Natural killer cell (primary cell): Measurements from ENCODE around the gene PREX1. TPM values are rescaled to one million over a fixed set of nuclear protein-coding genes. Genes with fewer than 3 reads are reported as not detected.

Experiments
- ATAC-seq, 3 donors: fragments of 150-1000 bp in 2 of 3; fragments of 200-7000 bp in 1 of 3; cut with Tn5 transposase; 1 replicate in 1 of 3; 2 replicates in 2 of 3; pipeline ENCODE4 v1.10.0; 2021; ENCODE audit warnings: mild to moderate bottlenecking in 2 of 3, moderate library complexity in 2 of 3
- DNase-seq, 2 donors: peaks; one replicate each; pipeline versions ENCODE4 v3.0.0 to v3.0.0-alpha.2; 2013 to 2021; ENCODE audit warnings: mixed read lengths in 1 of 2
- H3K27ac ChIP-seq: one replicate; pipeline ENCODE4 v1.5.1; 2013; ENCODE audit warnings: mild to moderate bottlenecking, low read length
- H3K27me3 ChIP-seq: one replicate; pipeline ENCODE4 v1.6.1; 2013; ENCODE audit warnings: low read length; ENCODE audit not compliant: control insufficient read depth, insufficient read depth
- H3K36me3 ChIP-seq: one replicate; pipeline ENCODE4 v1.6.1; 2013; ENCODE audit warnings: low read length; ENCODE audit not compliant: control insufficient read depth, insufficient read depth
- H3K4me1 ChIP-seq: one replicate; pipeline ENCODE4 v1.6.1; 2013; ENCODE audit warnings: low read length; ENCODE audit not compliant: control insufficient read depth, insufficient read depth
- H3K4me3 ChIP-seq: one replicate; pipeline ENCODE4 v1.5.1; 2013; ENCODE audit warnings: low read length
- H3K9me3 ChIP-seq: one replicate; pipeline ENCODE4 v1.6.1; 2013; ENCODE audit warnings: low read length; ENCODE audit not compliant: control insufficient read depth, insufficient read depth
- H3K27ac Mint-ChIP-seq, 2 donors: one replicate each; pipeline ENCODE4 v1.8.0; 2022; ENCODE audit warnings: mild to moderate bottlenecking in 2 of 2, mixed read lengths in 2 of 2, moderate library complexity in 1 of 2
- H3K27me3 Mint-ChIP-seq, 2 donors: one replicate each; pipeline ENCODE4 v1.8.0; 2022; ENCODE audit warnings: low read depth in 2 of 2, mixed read lengths in 2 of 2
- H3K36me3 Mint-ChIP-seq: one replicate; pipeline ENCODE4 v1.8.0; 2022; ENCODE audit warnings: mixed read lengths
- H3K4me1 Mint-ChIP-seq, 2 donors: one replicate each; pipeline ENCODE4 v1.8.0; 2022; ENCODE audit warnings: mixed read lengths in 2 of 2
- H3K4me3 Mint-ChIP-seq: one replicate; pipeline ENCODE4 v1.8.0; 2022; ENCODE audit warnings: mild to moderate bottlenecking, moderate library complexity, mixed read lengths
- H3K9me3 Mint-ChIP-seq, 2 donors: one replicate each; pipeline ENCODE4 v1.8.0; 2022; ENCODE audit warnings: mixed read lengths in 2 of 2
- WGBS: methylation state at CpG from one replicate; pipeline ENCODE4 v1.1.7; 2013; ENCODE audit warnings: missing lambda C conversion rate; ENCODE audit not compliant: insufficient coverage; 5-methylcytosine and 5-hydroxymethylcytosine counted together
- intact Hi-C: fragments of 100-400 bp; cut with micrococcal nuclease; formaldehyde crosslinking; loops from one replicate; pipeline ENCODE4 v1.14.2; 2022
- total RNA-seq, 4 donors: library from RNA; stranded (reverse); fragments of 120-200 nt in 1 of 4; gene quantifications; one replicate each; pipeline versions ENCODE4 v1.2.3 to v1.2.4, GENCODE V29; 2013 to 2022
- TF ChIP-seq, protein P1 (sequence below): fragments of 200-600 bp; IDR thresholded peaks from one replicate; pipeline ENCODE4 v1.8.0; 2022; ENCODE audit warnings: antibody characterized with exemption

PREX1 gene
- total RNA-seq, 3 donors from 2014 or later (not counting 1 experiment from before 2014, with no cell fraction given), result 382 to 392 (median 389) TPM

- Mint-ChIP-seq H3K4me3 (peak overlapping the region; percentile 72), H3K4me1 (peaks cover 77 to 82% of the 10 kb centered on the region in 2 donors), H3K27me3 (no peaks in the 10 kb centered on the region), H3K27ac (peak overlapping the region; percentile 52 to 92), H3K9me3 (no peaks in the 10 kb centered on the region), H3K36me3 (peaks cover 15% of the 10 kb centered on the region)
- no peak overlapping the region for H3K4me3 ChIP-seq
- TF ChIP-seq, protein P1, sequence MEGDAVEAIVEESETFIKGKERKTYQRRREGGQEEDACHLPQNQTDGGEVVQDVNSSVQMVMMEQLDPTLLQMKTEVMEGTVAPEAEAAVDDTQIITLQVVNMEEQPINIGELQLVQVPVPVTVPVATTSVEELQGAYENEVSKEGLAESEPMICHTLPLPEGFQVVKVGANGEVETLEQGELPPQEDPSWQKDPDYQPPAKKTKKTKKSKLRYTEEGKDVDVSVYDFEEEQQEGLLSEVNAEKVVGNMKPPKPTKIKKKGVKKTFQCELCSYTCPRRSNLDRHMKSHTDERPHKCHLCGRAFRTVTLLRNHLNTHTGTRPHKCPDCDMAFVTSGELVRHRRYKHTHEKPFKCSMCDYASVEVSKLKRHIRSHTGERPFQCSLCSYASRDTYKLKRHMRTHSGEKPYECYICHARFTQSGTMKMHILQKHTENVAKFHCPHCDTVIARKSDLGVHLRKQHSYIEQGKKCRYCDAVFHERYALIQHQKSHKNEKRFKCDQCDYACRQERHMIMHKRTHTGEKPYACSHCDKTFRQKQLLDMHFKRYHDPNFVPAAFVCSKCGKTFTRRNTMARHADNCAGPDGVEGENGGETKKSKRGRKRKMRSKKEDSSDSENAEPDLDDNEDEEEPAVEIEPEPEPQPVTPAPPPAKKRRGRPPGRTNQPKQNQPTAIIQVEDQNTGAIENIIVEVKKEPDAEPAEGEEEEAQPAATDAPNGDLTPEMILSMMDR, result no peak
- H3K36me3 ChIP-seq, result peaks cover 74% of the 10 kb centered on the region
- no peaks in the 10 kb centered on the region for H3K9me3 ChIP-seq
- peak in 2 of 3 donors; percentile 29 to 78 for ATAC-seq
- no peak overlapping the region for H3K27ac ChIP-seq
- H3K27me3 ChIP-seq, result no peaks in the 10 kb centered on the region
- peaks cover 62% of the 10 kb centered on the region for H3K4me1 ChIP-seq
- intact Hi-C loops, result no loop called here
- DNase-seq, result no peak
- WGBS, result 22% methylated on average over 6 of the region's 6 CpGs
Measured at GRCh38 chr20:48729538-48729937, 98.3 kb downstream of the PREX1 start.

- ATAC-seq (peak; percentile 9 to 60 (median 35)), DNase-seq (no peak)
- intact Hi-C loops, result no loop called here
- Histone ChIP-seq H3K9me3 (no peaks in the 10 kb centered on the region), H3K4me3 (no peak overlapping the region), H3K27ac (peak overlapping the region; percentile 48), H3K4me1 (peaks cover 71% of the 10 kb centered on the region), H3K36me3 (peaks cover 71% of the 10 kb centered on the region), H3K27me3 (no peaks in the 10 kb centered on the region)
- Mint-ChIP-seq H3K9me3 (no peaks in the 10 kb centered on the region), H3K4me1 (peaks cover 87 to 88% of the 10 kb centered on the region in 2 donors), H3K27me3 (no peaks in the 10 kb centered on the region), H3K27ac (peak overlapping the region; percentile 52 to 92), H3K36me3 (peaks cover 10% of the 10 kb centered on the region), H3K4me3 (peak overlapping the region; percentile 72)
- WGBS, result 70% methylated on average over 9 of the region's 9 CpGs
- TF ChIP-seq, protein P1, result no peak
Measured at GRCh38 chr20:48728042-48728825, 99.6 kb downstream of the PREX1 start.

DNA sequence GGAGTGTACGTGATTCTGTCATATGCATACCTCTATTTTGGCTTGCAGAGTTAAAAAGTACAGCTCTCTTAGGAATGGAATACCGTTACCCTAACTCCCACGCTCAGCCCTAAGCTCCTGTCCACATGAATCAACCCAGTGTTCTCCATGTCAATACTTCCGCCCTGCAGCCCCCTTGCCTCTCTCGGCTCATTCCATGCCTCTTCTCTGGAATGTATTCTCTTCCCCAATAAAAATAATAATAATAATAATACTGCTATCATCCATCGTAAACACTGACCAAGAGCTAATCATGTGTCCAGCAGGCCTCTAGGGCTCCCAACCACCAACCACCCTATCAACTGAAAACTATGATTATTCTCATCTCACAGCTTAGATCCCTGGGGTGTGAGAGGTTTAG, 100.6 kb downstream of the PREX1 start:
- Mint-ChIP-seq H3K9me3 (no peaks in the 10 kb centered on the region), H3K36me3 (peaks cover 3% of the 10 kb centered on the region), H3K4me1 (peaks cover 87 to 92% of the 10 kb centered on the region in 2 donors), H3K27me3 (no peaks in the 10 kb centered on the region), H3K4me3 (no peak overlapping the region), H3K27ac (peak overlapping the region; percentile 52 to 92)
- H3K4me1 ChIP-seq, result peaks cover 80% of the 10 kb centered on the region
- no peak overlapping the region for H3K27ac ChIP-seq
- TF ChIP-seq, protein P1, result no peak
- no peaks in the 10 kb centered on the region for H3K27me3 ChIP-seq
- no peak overlapping the region for H3K4me3 ChIP-seq
- ATAC-seq (no peak), DNase-seq (no peak)
- H3K9me3 ChIP-seq, result no peaks in the 10 kb centered on the region
- 96% methylated on average over 5 of the region's 6 CpGs for WGBS
- intact Hi-C loops, result no loop called here
- peaks cover 64% of the 10 kb centered on the region for H3K36me3 ChIP-seq
